DND-41 (cell line): ENCODE data around the gene TTC28.

Experiments used
- ATAC-seq: fragments of 200-7000 bp; cut with Tn5 transposase; 3 replicates; pipeline ENCODE4 v1.9.1; 2021; ENCODE audit warnings: low read depth; ENCODE audit not compliant: insufficient read depth
- DNase-seq: peaks from one replicate; pipeline ENCODE4 v3.0.0-alpha.2; 2020
- H2AFZ ChIP-seq: 2 replicates; pipeline ENCODE4 v1.6.0; 2012; ENCODE audit warnings: low read depth, low read length
- H3K27ac ChIP-seq: 2 replicates; pipeline ENCODE4 v1.5.1; 2012; ENCODE audit warnings: low read length, inconsistent platforms
- H3K27me3 ChIP-seq: fragments of 200-600 bp; sonication (generic); 2 replicates; pipeline ENCODE4 v1.6.0; 2012; ENCODE audit warnings: low read length, mild to moderate bottlenecking, inconsistent platforms; ENCODE audit not compliant: insufficient read depth, poor library complexity
- H3K36me3 ChIP-seq: 2 replicates; pipeline ENCODE4 v1.5.1; 2012; ENCODE audit warnings: low read length, inconsistent platforms; ENCODE audit not compliant: insufficient read depth
- H3K4me1 ChIP-seq: 2 replicates; pipeline ENCODE4 v1.5.1; 2012; ENCODE audit warnings: mild to moderate bottlenecking, low read length; ENCODE audit not compliant: insufficient read depth
- H3K4me2 ChIP-seq: 2 replicates; pipeline ENCODE4 v1.6.0; 2012; ENCODE audit warnings: mild to moderate bottlenecking, moderate library complexity, low read length, inconsistent platforms; ENCODE audit not compliant: insufficient read depth
- H3K4me3 ChIP-seq, 2 experiments: fragments of 200-600 bp in 1 of 2; shearing (Covaris generic) in 1 of 2; 2 replicates each; pipeline ENCODE4 v1.5.1; 2012 to 2016; ENCODE audit warnings: inconsistent platforms in 2 of 2, low read length in 2 of 2, mild to moderate bottlenecking in 2 of 2, low read depth in 1 of 2, moderate library complexity in 1 of 2
- H3K79me2 ChIP-seq: 2 replicates; pipeline ENCODE4 v1.6.0; 2012; ENCODE audit warnings: low read length, inconsistent platforms; ENCODE audit not compliant: insufficient read depth
- H3K9ac ChIP-seq: 2 replicates; pipeline ENCODE4 v1.6.0; 2012; ENCODE audit warnings: low read depth, mild to moderate bottlenecking, inconsistent platforms, low read length, moderate library complexity
- H3K9me3 ChIP-seq: 2 replicates; pipeline ENCODE4 v1.5.1; 2012; ENCODE audit warnings: low read length, moderate library complexity, mild to moderate bottlenecking, inconsistent platforms; ENCODE audit not compliant: insufficient read depth, severe bottlenecking
- H4K20me1 ChIP-seq: 2 replicates; pipeline ENCODE4 v1.6.0; 2012; ENCODE audit warnings: low read length; ENCODE audit not compliant: insufficient read depth
- EZH2 ChIP-seq: IDR thresholded peaks from 3 replicates; pipeline ENCODE4 v1.6.1; 2012; ENCODE audit warnings: borderline replicate concordance, low read depth, mild to moderate bottlenecking, moderate library complexity, low read length, inconsistent platforms; ENCODE audit not compliant: severe bottlenecking
- TF ChIP-seq, protein P1 (sequence below): IDR thresholded peaks from 2 replicates; pipeline ENCODE4 v1.5.1; 2012; ENCODE audit warnings: borderline replicate concordance, low read length, moderate library complexity, mild to moderate bottlenecking; ENCODE audit not compliant: poor library complexity, severe bottlenecking; ENCODE audit errors: extremely low read depth

Gene TTC28

GRCh38 chr22:28128827-28129226 is 550.8 kb downstream of the TTC28 start:
- H3K79me2 ChIP-seq, result 0 out of 2 replicates have a peak, but pooled peaks cover 2% of the 10 kb centered on the region
- no peaks in the 10 kb centered on the region for H3K4me1 ChIP-seq
- no peak overlapping the region for H3K27ac ChIP-seq
- no peaks in the 10 kb centered on the region for H3K9me3 ChIP-seq
- H3K4me3 ChIP-seq, result no peak overlapping the region
- DNase-seq (no peak), ATAC-seq (no peak)
- H3K9ac ChIP-seq, result no peak overlapping the region
- H3K36me3 ChIP-seq, result no peaks in the 10 kb centered on the region; the same call in 1 of the 2 replicates
- no peaks in the 10 kb centered on the region; the same call in 1 of the 2 replicates for H4K20me1 ChIP-seq
- H3K27me3 ChIP-seq, result no peaks in the 10 kb centered on the region
- no peak for TF ChIP-seq EZH2
- TF ChIP-seq, protein P1, sequence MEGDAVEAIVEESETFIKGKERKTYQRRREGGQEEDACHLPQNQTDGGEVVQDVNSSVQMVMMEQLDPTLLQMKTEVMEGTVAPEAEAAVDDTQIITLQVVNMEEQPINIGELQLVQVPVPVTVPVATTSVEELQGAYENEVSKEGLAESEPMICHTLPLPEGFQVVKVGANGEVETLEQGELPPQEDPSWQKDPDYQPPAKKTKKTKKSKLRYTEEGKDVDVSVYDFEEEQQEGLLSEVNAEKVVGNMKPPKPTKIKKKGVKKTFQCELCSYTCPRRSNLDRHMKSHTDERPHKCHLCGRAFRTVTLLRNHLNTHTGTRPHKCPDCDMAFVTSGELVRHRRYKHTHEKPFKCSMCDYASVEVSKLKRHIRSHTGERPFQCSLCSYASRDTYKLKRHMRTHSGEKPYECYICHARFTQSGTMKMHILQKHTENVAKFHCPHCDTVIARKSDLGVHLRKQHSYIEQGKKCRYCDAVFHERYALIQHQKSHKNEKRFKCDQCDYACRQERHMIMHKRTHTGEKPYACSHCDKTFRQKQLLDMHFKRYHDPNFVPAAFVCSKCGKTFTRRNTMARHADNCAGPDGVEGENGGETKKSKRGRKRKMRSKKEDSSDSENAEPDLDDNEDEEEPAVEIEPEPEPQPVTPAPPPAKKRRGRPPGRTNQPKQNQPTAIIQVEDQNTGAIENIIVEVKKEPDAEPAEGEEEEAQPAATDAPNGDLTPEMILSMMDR, result no peak
- H2AFZ ChIP-seq, result no peak overlapping the region
- no peak overlapping the region for H3K4me2 ChIP-seq

DNA sequence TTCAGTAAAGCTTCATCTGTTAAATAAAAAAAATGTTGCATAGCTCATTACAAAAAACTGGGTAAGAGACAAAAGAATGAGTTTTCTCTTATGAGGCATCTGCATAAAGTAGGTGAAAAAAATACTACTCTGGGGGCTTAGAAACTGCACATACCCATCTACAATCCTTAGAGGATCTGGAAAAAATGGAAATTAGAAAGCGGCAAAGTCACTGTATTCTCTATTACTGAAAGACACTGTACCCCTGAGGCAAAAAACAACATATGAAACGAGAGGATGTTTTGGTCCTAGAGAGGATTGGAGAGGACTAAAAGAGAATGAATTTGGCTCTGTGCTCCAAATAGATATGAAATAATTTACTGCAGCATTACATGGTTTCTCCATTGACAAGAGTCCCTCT is 553.8 kb downstream of the TTC28 start:
- Histone ChIP-seq H3K79me2 (0 out of 2 replicates have a peak, but pooled peaks cover 2% of the 10 kb centered on the region), H3K4me1 (no peaks in the 10 kb centered on the region), H3K27ac (no peak overlapping the region), H3K36me3 (no peaks in the 10 kb centered on the region; the same call in 1 of the 2 replicates), H3K4me2 (no peak overlapping the region), H2AFZ (no peak overlapping the region), H4K20me1 (no peaks in the 10 kb centered on the region; the same call in 1 of the 2 replicates), H3K9ac (no peak overlapping the region), H3K4me3 (no peak overlapping the region), H3K9me3 (no peaks in the 10 kb centered on the region), H3K27me3 (no peaks in the 10 kb centered on the region)
- ATAC-seq (no peak), DNase-seq (no peak)
- TF ChIP-seq, protein P1, result no peak
- no peak for TF ChIP-seq EZH2

DNA sequence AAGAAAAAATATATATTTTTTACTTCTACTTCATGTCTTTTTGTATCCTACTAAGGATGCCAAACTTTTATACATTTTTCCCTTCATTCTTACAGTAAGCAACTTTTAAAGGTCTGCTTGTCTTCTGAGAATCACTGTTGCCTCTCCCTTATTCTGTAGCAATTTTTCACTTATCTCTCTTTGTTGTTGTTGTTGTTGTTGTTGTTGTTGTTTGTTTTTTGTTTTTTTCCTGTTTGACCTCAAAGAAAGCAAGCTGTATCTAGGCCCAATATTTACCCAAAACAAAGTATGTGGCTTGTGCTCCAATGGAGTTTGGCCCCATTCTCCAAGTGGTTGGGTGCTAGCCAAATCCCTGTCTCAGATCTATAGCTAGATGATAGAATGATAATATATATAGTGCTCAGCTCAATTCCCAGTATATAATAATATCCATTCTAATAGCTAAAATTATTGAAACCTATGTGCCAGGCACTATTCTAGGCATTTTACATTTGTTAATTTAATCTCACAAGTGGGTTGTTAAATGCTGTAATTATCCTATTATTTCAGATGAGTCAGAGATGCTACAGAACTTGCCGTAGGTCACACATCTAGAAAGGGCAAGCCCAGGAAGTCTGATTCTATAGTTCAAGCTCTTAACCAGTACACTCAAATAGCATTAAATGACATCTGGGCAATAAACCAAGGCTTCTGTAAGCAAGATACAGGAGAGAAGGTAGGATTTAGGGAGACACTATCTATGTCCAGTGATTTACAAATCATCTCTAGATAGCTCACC is 555.5 kb downstream of the TTC28 start:
- Histone ChIP-seq H2AFZ (no peak overlapping the region), H3K4me2 (no peak overlapping the region), H3K36me3 (no peaks in the 10 kb centered on the region; the same call in 1 of the 2 replicates), H3K9ac (no peak overlapping the region), H3K4me3 (no peak overlapping the region), H3K4me1 (no peaks in the 10 kb centered on the region), H3K27ac (no peak overlapping the region), H3K79me2 (no peaks in the 10 kb centered on the region), H3K9me3 (no peaks in the 10 kb centered on the region), H4K20me1 (peaks cover 3% of the 10 kb centered on the region; the same call in 1 of the 2 replicates), H3K27me3 (no peaks in the 10 kb centered on the region)
- ATAC-seq (no peak), DNase-seq (no peak)
- TF ChIP-seq EZH2, result no peak
- TF ChIP-seq, protein P1, result no peak
